NCI-H524 treated with DMSO at 0.1 percent for 48 hours (cell line): ENCODE data around the gene DDX60.
"Not testable (repeated sequence)": the region's sequence is repeated elsewhere in the genome, so short reads cannot be mapped to it uniquely, and the experiment has no call there.

Source experiments
- DNase-seq: peaks from one replicate; lab custom pipeline; 2025; lab: John Stamatoyannopoulos, UW

The DDX60 gene, protein sequence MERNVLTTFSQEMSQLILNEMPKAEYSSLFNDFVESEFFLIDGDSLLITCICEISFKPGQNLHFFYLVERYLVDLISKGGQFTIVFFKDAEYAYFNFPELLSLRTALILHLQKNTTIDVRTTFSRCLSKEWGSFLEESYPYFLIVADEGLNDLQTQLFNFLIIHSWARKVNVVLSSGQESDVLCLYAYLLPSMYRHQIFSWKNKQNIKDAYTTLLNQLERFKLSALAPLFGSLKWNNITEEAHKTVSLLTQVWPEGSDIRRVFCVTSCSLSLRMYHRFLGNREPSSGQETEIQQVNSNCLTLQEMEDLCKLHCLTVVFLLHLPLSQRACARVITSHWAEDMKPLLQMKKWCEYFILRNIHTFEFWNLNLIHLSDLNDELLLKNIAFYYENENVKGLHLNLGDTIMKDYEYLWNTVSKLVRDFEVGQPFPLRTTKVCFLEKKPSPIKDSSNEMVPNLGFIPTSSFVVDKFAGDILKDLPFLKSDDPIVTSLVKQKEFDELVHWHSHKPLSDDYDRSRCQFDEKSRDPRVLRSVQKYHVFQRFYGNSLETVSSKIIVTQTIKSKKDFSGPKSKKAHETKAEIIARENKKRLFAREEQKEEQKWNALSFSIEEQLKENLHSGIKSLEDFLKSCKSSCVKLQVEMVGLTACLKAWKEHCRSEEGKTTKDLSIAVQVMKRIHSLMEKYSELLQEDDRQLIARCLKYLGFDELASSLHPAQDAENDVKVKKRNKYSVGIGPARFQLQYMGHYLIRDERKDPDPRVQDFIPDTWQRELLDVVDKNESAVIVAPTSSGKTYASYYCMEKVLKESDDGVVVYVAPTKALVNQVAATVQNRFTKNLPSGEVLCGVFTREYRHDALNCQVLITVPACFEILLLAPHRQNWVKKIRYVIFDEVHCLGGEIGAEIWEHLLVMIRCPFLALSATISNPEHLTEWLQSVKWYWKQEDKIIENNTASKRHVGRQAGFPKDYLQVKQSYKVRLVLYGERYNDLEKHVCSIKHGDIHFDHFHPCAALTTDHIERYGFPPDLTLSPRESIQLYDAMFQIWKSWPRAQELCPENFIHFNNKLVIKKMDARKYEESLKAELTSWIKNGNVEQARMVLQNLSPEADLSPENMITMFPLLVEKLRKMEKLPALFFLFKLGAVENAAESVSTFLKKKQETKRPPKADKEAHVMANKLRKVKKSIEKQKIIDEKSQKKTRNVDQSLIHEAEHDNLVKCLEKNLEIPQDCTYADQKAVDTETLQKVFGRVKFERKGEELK (N-terminal part only)

DNA sequence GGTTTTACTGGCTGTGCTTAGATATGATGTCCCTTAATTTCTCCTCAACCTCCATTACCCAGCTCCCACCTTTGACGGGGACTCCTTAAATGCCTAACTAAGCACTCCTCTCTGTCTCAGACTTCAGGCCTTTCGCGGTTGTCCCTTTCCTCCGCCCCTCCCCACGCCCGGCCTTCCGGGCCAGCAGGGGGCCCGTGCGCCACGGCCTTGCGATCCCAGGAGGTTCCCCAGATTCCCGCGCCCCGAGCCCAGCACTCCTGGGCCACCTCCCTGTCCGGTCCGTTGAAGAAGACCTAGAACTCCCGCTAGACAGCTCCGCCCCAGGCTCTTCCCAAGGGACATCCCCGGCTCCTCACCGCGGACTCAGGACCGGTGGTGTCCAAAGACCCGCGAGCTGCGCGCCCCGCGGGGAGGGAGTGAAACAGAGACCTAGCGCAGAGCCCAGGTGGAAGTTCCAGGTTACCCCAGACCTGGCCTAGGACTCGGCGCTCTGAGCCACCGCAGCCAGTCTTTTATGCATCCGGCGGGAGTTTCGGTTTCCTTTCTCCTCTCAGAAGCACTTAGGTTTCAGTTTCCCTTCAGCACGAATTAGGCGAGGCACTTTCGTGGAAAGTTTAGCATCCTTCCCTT is at the start of gene DDX60:
Gene DDX60, minus strand, starts transcription at position 487 of the 630 bp plus-strand sequence. CDS start 7,493 bp downstream, outside the sequence.
- no peak for DNase-seq

DNA sequence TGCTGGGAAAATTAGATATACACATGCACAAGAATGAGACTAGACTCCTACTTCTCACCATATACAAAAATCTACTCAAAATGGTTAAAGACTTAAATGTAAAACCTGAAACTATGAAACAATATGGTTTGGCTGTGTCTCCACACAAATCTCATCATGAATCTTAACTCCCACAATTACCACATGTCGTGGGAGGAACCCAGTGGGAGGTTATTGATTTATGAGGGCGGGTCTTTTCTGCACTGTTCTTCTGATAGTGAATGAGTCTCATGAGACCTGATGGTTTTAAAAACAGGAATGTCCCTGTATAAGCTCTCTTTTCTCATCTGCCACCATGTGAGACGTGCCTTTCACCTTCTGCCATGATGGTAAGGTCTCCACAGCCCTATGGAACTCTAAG is 48.5 kb upstream of the DDX60 start:
- DNase-seq = no peak

DNA sequence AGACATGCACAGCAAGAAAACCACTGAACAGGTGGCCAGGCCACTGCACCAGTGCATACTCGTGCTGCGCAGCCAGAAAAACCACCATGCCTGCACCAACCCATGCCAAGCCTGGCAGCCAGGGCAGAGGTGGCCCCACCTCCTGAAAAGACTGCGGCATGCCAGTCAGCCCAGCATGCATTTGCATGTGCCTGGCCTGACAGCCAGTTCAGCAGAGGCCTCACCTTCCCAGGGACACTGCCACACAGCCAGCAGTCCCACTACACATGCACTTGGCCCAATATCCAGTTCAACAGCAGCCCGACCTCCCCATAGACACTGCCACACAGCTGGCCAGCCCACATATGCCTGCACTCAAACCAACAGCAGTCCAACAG is 43.5 kb upstream of the DDX60 start:
- no peak for DNase-seq

DNA sequence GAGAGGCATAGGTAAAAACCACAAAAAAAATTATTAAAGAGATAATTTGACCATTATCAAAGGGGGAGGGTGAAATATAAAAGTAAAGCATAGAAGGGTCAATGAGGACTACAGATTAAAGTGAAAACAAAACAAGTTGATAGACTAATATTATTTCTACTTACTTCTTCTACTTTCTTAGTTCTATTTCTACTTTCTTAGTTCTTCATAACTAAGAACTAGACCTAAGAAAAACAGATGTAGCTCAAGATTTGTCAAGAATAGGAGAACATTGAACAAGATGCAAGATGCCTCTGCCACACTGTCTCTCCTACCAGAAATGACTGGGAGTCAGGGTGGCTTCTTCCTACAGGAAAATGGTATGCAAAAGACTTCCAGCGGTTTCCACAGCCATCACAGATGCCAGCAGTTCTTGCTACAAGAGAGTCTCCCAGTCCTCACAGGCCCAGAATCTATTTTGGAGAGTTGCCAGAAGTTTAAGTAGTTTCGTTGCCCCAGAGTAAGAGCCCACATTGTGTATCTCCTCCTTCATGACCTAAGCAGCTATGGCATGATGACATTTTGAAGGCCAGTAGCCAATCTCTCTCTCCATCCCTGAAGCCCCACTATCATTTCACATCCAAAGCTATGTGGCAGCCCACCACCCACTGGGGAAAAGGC is 42.9 kb upstream of the DDX60 start:
- no peak for DNase-seq

DNA sequence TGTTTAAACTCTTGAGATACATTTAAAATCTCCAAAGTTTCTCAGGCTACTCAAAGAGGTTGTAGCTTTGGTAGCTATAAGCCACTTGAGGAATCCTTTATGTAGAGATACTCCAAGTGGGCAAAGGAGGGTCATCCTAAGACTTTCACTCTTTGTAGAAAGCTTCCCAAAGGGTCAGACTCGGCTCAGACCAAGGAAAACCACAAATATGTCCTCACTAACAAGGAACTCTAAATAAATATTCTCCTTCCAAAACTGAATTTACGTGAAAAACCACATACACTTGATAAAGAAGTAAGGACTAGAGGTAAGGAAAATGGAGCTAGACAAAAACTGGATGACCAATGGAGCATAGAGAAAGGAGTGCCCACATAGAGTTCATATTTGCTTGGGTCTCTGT is 41.7 kb upstream of the DDX60 start:
- DNase-seq = no peak

DNA sequence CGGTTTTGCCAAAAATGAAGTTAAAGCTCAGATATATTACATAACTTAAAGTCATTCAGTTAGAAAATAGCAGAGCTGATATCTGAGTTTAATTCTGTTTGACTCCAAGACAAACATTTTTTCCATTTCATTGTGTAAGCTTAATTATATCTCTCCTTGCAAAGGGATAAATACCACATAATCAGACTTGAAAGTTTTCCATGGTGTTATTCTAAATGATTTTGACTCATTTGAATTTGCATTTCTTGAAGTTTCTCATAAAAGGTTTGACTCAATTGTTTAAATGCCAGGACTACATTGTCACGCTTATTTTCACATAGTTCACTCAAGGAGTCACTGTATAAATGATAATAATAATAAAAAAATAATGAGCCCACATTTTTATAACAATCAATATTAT is 39.4 kb upstream of the DDX60 start:
- no peak for DNase-seq

DNA sequence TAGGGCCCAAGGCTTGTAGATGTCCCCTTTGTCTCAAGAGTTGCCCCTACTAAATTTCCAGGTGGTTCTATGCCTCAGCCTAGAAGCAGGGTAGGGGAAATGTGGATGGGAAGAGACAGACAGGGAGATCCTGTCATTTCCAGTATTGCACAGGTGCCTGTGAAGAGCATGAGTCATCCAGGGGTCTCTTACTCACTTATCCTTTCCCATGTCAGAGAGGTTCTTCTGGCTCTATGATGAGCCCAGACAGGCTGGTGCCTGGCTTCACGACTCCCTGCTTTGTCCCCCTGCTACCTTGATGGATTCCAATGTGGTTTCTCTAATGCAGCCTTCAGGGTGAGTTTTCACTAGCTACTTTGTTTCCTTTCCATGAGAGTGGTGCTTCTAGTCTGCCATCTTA is 35.2 kb upstream of the DDX60 start:
- DNase-seq = no peak

DNA sequence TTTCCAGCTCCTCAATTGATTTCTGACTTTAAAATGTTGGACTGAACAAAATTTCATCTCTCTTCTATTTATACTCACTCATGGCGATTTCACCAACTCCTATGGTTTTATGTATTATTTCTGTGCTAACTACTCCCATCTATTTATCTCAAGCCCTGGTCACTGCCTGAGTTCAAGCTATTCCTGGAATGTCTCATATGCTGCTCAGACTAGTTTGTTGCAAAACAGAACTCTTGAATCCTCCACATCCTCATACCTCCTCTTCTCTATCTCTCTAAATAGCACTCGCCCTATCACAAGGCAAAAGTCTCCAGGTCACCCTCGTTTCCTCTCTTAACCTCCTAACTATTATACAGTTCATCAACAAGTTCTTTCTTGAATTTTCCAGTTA is 19.0 kb upstream of the DDX60 start:
- DNase-seq = no peak

DNA sequence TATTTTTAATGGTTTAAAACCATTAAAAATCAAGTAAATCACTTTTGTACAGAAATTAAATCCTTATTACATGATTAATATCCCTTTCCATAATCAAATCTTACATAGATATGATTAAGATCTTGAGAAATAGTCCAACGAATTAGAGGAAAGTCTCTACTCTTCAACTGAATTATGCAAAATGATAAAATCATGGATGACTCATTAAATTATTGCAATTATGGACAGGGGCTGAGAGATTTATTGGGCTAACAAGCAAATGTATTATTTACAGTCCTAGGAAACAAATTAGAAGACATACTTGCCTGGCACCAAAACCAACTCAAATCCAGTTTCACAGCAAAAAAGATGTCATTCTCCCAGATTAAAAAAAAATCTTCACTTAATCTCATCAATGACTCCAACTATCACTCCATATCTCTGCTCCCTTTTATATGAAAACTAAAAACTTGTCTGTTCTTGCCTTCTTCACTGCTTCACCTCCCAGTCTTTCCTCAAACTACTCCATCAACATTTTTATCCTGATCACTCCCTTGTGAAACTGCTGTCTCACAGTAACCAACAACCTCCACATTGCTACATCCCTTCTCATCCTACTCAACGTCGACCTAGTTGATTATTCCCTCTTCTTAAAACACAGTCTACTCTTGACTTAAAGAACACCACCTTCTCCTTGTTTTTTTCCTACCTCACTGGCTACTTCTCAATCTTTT is 18.4 kb upstream of the DDX60 start:
- DNase-seq = no peak

DNA sequence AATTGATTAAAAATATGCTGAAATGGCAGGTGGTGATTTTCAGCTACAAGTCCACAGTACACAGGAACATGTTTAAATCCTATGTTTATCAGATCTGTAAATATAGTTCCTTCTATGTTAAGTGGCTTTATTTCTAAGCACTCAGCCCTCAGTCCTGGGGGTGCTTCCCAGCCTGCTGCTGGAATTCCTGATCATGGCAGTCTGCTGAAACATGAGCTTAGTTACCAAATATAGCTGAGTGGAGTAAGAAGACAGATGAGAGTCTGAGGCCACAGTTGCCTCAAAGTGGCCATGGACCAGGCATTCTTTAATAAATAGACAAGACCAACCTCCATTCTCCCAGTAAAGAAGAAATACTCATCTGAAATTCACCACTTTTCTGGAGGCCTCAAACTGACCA is 17.1 kb upstream of the DDX60 start:
- DNase-seq = no peak

DNA sequence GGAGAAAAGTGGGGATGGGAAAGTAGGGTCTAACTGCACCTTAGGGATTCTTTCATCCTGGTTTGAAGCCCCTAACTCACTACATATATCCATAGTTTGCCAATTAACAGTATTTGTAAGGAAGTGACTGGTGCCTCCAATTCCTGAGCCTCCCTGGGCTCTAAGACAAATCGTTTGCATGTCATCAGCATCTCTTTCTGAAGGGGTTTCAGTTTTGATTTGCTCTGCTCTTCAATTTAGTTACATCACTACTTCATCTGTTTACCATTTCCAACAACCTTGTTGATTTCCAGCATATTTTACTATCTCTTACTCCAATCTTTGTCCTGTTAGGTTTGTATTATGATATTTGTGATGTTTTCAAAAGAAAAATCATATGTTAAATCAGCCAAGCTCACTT is 15.5 kb upstream of the DDX60 start:
- DNase-seq = no peak

DNA sequence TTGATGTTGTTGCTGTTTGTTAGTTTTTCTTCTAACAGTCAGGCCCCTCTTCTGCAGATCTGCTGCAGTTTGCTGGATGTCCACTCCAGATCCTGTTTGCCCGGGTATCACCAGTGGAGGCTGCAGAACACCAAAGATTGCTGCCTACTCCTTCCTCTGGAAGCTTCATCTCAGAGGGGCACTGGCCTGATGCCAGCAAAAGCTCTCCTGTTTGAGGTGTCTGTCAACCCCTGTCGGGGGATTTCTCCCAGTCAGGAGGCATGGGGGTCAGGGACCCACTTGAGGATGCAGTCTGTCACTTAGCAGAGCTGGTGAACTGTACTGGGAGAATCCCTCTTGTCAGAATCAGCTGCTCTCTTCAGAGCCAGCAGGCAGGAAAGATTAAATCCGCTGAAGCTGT is 12.0 kb upstream of the DDX60 start:
- DNase-seq = not testable (repeated sequence)

DNA sequence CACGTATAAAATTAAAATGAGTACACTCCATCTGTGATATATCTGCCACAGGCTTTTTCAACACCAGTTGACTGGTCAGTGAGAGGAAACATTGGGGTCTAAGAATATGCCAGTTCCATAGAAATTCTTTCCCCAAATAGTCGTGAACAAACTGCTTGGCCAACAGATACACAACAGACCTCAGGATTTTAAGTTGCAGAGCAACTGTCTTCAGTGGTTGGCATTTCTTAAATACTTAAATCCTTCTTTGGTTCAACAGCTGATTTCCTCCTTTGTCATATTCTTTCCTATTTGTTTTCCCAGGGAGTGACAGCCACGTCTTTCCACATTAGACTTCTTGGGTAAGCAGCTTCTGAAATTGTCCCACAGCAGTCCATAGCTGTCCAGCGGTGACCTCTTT is 7.0 kb upstream of the DDX60 start:
- no peak for DNase-seq

DNA sequence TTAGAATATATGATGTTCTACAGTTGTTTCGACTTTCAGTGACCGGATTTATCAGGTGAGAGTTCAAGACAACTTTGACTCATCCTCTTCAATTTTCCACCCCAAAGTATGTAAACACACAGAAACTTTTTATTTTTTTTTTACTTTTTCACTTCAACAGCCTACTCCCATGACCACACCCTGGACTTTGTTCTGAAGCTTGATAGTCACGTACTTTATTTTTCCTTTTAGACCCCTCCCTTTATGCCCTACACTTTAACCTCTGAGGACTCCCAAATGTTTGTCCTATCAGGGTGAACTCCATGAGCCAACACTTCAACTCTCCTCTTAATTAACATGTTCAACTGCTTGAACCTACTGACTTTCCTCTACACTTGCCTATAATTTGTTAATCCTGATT is 2.5 kb upstream of the DDX60 start:
- no peak for DNase-seq

DNA sequence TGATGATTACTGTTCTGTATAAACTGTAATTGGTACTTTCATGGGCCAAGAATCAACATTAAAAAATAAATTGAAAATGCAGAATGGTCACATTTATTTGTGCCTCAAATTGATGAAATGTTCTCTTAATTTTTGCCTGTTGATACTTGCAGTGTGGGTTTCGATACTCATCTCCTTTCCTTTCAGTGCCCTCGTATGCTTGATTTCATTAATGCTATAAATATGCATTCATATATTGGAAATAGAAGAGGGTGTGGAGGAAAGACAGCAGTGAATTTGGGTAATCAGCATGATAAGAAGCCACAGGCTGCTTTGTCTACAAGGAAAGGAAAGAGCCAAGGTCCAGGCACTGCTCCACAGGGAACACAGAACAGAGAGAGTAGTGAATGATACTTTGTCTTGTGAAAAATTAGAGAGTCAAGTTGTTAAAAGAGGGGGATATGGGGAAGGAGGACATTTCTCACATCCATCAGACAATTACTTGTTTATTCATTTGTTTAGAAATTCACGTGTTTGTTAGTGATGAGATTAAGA is 1.0 kb upstream of the DDX60 start:
- DNase-seq = no peak

DNA sequence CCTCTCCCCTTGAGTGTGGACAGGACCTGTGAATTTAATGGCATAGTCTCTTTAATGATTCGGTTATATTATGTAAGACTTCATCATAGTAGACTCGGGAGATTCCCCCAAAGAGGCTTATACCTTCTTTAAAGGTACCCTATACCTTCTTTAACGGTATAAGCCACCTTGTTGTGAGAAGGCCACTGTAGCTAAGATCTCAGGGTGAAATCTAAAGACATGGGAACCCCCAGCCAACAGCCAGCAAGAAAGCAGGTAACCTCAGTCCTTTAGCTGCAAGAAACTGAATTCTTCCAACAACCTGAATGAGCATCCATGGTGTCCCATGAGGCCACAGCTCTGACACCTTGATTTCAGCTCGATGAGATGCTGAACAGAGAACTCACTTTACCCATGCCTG is 931 bp downstream of the DDX60 start:
- no peak for DNase-seq

DNA sequence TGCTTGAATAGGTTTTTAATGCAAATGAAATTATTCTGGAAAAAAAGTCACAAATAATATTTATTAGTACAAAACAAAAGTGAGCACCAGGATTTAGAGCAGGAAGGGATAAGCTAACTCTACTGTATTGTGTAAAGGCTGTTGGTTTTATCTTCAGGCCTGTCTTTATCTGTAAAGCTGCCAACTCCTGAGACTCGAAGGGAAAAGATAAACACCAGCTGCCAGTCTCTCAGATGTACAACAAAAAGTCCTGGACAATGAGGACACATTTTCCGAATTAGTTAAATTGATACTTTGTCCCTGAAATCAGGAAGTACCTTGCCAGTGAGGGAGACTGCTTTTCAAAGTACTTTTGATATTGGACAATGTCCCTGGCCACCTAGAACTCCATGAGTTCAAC is 8.8 kb downstream of the DDX60 start:
- DNase-seq = no peak

DNA sequence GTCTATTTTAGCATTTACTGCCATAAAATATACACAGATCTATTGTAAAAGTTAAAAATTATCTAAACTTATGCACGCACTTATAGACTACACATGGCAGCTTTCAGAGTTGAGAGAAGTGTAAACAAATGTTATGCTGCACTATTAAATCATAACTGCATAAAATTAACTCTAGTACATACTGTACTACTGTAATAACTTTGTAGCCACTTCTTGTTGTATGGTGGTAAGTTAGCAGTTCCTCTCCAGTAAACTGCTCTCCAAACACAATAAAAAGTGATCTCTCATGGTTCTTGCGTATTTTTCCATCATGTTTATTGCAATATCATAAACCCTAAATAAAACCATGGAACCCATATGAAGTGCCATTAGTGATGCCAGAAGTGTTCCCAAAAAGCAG is 9.6 kb downstream of the DDX60 start:
- no peak for DNase-seq

DNA sequence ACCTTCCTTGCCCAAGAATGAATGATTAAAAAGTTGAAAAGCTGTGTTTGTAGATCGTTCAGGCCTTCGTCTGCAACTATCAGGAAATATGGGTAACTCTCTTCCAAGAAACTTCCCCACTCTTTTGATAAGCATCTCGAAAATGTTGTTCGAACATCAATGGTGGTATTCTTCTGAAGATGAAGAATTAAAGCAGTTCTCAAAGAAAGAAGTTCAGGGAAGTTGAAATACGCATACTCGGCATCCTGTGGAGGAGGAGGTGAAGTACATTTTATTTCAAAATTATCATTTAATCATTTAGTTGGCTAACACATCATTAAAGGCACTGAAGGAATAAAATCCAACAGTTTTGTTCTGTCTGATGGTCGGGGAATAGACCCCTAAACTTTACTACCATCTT is 12.1 kb downstream of the DDX60 start:
- DNase-seq = no peak

DNA sequence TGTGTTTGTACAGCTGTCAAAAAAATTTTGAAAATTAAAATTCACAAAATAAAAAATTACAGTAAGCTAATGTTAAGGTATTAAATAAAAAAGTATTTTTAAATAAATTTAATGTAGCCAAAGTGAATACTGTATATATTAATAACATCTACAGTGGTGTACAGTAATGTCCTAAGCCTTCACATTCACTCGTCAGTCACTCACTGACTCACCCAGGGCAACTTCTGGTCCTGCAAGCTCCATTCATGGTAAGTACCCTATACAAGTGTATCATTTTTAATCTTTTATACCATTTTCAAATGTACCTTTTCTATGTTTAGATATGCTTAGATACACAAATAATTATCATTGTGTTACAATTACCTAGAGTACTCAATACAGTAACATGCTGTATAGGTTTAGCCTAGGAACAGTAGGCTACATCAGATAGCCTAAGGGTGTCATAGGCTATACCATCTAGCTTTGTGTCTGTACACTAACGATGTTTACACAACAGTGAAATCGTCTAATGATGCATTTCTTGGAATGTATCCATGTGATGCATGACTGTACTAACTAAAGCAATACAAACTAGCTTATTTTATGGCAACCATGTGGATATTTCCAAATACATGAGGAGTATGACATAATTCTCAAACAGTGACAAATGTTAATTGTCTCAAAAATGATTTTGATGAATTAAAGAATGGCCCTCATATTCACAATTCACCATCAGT is 13.7 kb downstream of the DDX60 start:
- no peak for DNase-seq
